Stimulated activated CD4-positive, alpha-beta T cell treated with anti-CD3 and anti-CD28 coated beads, Interleukin-1b, Interleukin-23, amount 100 ng/mL, for 1 hour (primary cell): ENCODE results near the gene SGSM2.
A peak's percentile ranks its signal among the peaks of the same experiment; 100 is the strongest.
"Not testable (repeated sequence)": the region's sequence is repeated elsewhere in the genome, so short reads cannot be mapped to it uniquely, and the experiment has no call there.

ENCODE experiments used
- DNase-seq, 2 donors: peaks; one replicate each; pipeline ENCODE4 v3.0.0-alpha.2; 2020; ENCODE audit warnings: low read depth in 2 of 2

The SGSM2 gene

GRCh38 chr17:2336852-2337543 lies at the start of gene SGSM2:
SGSM2 (plus strand) TSS chr17:2337501; CDS start chr17:2337689, 188 bp downstream.
- DNase-seq, result peak; percentile 23 to 39

GRCh38 chr17:2289878-2290478 lies 47.3 kb upstream of the SGSM2 start:
- no peak for DNase-seq

- DNase-seq, result no peak
Observed at GRCh38 chr17:2292100-2292499, 45.2 kb upstream of the SGSM2 start.

GRCh38 chr17:2295575-2295974 lies 41.7 kb upstream of the SGSM2 start:
- DNase-seq, result no peak

GRCh38 chr17:2297023-2297422 lies 40.3 kb upstream of the SGSM2 start:
- DNase-seq, result no peak

GRCh38 chr17:2299136-2299535 lies 38.2 kb upstream of the SGSM2 start:
- DNase-seq, result no peak

- DNase-seq, result no peak
Observed at GRCh38 chr17:2299756-2300155, 37.5 kb upstream of the SGSM2 start.

GRCh38 chr17:2302778-2303203 lies 34.5 kb upstream of the SGSM2 start:
- no peak for DNase-seq

- DNase-seq, result peak; percentile 90 to 92
Observed at GRCh38 chr17:2303204-2304188, 33.8 kb upstream of the SGSM2 start, which contains the start of the genes SMG6 and SRR. SMG6 (minus strand) TSS chr17:2303785; CDS start chr17:2303720, 65 bp downstream. SRR (plus strand) TSS chr17:2303950; CDS start chr17:2315561, 11,611 bp downstream.

- DNase-seq, result no peak
Observed at GRCh38 chr17:2304931-2305330, 32.4 kb upstream of the SGSM2 start.

- no peak for DNase-seq
Observed at GRCh38 chr17:2309338-2310154, 27.8 kb upstream of the SGSM2 start.

- DNase-seq, result no peak
Observed at GRCh38 chr17:2312736-2313135, 24.6 kb upstream of the SGSM2 start.

GRCh38 chr17:2316916-2317205 lies 20.4 kb upstream of the SGSM2 start:
- DNase-seq, result not testable (repeated sequence)

GRCh38 chr17:2317796-2318195 lies 19.5 kb upstream of the SGSM2 start:
- no peak for DNase-seq

- no peak for DNase-seq
Observed at GRCh38 chr17:2319051-2319450, 18.2 kb upstream of the SGSM2 start.

GRCh38 chr17:2321399-2321798 lies 15.9 kb upstream of the SGSM2 start:
- DNase-seq, result no peak

- DNase-seq, result no peak
Observed at GRCh38 chr17:2323629-2324314, 13.5 kb upstream of the SGSM2 start.

- no peak for DNase-seq
Observed at GRCh38 chr17:2331303-2331702, 6.0 kb upstream of the SGSM2 start.

GRCh38 chr17:2335726-2336214 lies 1.5 kb upstream of the SGSM2 start:
- no peak for DNase-seq

- DNase-seq, result peak; percentile 69 to 81
Observed at GRCh38 chr17:2336215-2336851, 968 bp upstream of the SGSM2 start, which contains the start of gene TSR1. TSR1 (minus strand) TSS chr17:2336457; CDS start chr17:2336427, 30 bp downstream.
